HL-60/S4 treated with retinoic acid at 250 ng/mL for 4 days and 3 days (cell line): ENCODE measurements around the gene GET4.

ENCODE experiments used
- in situ Hi-C: fragments of 300-500 bp; cut with MboI; formaldehyde crosslinking; loops from 2 replicates; pipeline ENCODE4 v1.7.0; 2022; ENCODE audit warnings: low sequenced_read_pairs

Gene GET4, protein sequence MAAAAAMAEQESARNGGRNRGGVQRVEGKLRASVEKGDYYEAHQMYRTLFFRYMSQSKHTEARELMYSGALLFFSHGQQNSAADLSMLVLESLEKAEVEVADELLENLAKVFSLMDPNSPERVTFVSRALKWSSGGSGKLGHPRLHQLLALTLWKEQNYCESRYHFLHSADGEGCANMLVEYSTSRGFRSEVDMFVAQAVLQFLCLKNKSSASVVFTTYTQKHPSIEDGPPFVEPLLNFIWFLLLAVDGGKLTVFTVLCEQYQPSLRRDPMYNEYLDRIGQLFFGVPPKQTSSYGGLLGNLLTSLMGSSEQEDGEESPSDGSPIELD

DNA sequence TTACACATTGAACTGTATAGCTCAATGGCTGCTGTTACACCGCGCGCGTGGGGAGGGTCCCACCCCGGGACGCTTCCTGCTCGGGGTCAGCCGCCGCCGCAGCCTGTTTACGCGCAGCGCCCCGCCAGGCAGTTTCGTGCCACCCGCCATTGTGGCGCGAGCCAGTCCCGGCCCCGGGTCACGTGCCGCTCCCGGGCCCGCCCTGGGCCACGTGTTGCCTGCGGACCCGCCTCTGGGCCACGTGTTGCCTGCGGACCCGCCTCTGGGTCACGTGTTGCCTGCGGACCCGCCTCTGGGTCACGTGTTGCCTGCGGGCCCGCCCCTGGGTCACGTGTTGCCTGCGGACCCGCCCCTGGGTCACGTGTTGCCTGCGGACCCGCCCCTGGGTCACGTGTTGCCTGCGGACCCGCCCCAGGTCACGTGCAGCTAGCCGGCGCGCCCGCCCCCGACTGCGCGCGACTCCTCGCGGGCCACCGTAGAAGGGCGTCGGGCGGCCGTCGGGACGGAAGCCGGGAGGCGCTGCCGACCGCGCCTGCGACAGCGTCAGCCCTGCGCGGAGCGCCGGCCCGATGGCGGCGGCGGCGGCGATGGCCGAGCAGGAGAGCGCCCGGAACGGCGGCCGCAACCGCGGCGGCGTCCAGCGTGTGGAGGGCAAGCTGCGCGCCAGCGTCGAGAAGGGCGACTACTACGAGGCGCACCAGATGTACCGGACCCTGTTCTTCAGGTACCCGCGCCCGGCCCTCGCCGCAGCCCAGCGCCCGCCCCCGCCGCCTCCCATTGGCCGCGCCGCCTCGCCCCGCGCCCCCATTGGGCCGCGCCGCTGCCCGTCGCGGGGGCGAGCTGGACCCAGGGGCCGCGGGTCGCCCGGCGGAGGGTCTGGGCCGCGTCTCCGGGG lies at the start of gene GET4:
TSS of gene GET4 (plus strand) at position 478 of the 895 bp plus-strand sequence. CDS start at position 570, 92 bp downstream.
- in situ Hi-C loops, result no loop called here

DNA sequence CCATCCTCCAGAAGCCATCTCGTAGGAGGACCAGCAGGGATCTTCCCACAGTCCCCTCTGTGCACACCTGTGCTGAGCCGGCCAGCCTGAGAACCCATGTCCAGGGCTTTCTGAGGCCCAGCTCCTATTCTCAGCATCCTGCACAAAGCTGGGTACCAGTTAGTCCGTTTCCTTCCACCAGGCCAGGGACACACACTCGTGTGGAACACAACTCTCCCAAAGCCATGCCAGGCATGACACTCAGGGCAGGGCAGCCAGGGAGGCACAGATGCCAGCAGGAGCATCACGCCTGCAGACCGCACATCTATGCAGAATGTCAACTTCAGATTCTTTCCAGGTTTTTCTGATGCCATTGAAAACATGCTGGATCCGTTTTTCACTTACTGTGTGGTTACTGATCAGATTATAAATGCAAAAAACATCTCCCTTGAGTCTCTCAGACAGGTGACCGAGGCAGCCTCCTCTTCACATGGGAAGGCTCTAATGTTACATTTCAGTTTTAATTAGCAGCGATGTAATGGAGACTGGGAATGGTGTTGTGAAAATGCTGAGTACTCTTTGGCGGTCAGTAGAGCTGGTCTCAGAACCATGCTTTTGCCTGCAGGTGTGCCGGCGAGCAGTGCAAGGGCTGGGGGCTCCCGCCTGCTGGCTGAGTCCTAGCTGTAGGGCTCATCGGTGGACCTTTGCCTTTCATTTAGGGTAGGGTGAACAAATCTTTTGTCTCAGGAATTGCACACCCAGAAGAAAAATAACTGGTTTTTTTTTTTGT lies 47.4 kb upstream of the GET4 start:
- in situ Hi-C loops, result no loop called here

DNA sequence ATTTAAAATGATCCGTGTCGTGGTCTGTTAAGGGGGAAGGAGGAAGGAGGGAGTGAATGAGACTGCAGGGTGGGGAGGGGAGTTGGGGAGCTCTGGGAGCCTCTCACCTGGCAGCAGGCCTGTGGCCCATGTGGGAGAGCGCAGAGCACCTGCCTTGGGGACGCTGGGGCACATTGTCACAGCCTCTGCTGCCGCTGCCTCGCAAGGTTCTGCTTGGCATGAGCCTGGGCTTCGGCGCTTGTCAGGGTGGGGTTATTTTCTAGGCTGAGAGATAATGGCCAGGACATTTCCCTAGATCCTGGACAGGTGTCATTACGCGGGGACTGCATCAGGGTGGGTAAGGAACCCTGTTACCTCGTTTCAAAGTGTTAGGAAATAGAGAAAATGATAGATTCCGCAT lies 46.3 kb upstream of the GET4 start:
- in situ Hi-C loops, result no loop called here

DNA sequence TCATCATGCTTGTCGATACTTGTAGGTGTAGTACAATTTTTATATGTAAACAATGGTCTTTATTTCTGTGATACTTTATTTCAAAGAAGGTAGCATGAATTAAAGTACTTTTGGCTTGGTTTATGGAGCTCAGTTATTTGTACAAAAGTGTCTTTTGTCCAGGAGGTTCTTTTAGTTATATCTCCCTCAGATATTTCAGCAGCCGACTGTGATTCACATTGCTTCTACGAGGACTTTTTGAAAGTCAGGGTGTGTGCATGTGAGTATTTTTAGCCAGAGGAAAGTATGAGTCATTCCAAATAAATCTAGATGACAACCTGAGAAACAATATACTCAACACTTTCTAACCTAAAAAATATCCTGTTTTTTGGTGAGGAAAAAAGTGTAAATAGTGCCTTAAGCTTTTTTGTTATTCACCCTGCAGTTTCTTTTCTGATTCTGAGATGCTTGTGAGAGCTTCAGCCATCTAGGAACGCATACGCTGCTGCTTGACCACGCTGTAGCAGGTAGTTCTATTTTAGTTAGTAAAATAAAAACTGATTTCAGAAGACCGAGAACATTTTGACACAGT lies 44.7 kb upstream of the GET4 start:
- in situ Hi-C loops, result no loop called here

DNA sequence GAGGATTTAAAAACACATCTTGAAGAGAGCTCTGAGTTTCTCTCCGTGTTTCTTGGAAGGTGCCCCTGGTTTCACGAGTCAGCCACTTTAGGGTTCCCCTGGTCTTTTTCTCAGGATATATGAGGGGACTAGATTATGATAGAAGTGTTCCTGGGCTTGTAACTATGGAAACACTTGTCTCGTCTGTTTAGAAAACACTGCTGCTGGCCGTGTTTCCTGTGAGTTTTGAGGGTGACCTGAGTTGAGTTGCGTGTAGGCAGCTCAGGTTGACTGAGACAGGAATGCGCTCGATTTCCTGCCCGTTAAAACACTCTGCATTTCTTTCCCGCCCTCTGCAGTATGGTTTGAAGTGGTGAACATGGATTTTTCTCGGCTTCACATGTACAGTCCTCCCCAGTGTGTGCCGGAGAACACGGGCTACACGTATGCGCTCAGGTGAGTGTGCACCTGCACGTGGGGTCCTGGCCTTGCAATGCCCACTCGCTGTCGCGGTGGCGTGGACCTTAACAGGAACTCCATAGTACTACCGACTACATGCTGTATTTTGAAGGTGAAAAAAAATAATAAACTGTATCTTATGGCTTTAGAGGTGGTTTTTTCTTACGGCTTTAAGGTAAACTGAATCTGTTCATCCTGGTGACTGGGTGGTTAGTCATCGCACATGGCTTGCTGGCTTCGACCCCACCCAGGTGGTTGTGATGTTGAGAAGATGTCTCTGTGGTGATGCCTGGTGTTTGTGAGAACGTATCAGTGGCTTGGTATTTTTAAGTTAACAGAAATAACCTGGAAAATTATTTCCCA lies 44.0 kb upstream of the GET4 start, which contains the start of gene SUN1:
TSS of gene SUN1 (plus strand) at position 310 of the 801 bp plus-strand sequence. CDS start at position 359, 49 bp downstream.
- in situ Hi-C loops, result no loop called here

DNA sequence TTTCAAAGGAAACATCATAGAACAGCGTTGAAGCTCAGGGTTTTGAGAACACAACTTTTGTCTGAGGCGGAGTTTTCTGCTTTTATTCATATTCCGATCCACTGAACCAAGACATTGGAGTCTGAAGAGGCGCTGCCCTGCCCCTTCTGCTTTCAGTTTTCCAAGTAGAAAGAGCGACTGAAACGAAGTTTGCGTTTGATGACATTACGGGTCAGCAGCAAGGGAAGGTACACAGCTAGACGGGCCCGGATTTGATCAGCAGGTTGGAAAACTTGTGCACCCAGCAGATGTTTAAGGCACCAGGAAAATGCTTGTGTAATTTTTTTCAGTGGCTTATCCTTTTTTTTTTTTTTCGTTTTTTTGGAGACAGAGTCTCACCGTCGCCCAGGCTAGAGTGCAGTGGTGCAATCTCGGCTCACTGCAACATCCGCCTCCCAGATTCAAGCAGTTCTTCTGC lies 43.4 kb upstream of the GET4 start:
- in situ Hi-C loops, result no loop called here

DNA sequence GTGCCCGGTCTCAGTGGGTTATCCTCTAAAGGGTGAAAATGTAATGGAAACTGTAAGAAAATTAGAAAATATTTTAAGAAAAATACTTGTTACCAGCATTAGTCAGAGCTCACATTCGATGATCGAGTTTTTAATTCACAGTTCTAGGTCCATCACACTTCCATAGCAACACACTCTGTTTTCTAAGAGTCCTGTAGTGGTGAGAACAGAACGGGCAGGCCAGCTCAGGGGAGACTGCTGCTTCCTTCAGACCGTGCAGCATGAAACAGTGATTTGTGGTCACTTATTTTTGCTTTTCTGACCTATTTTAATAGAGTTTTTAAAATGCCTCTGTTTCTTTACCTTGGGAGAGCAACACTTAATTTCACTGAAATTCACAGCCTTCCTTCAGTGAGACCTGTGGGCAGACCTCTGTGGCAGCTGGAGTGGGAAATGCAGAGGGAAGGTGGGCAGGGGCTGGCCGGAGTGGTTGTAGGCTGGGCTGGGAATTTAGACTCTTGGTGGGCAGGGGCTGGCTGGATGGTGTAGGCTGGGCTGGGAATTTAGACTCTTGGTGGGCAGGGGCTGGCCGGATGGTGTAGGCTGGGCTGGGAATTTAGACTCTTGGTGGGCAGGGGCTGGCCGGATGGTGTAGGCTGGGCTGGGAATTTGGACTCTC lies 42.6 kb upstream of the GET4 start:
- in situ Hi-C loops, result no loop called here

DNA sequence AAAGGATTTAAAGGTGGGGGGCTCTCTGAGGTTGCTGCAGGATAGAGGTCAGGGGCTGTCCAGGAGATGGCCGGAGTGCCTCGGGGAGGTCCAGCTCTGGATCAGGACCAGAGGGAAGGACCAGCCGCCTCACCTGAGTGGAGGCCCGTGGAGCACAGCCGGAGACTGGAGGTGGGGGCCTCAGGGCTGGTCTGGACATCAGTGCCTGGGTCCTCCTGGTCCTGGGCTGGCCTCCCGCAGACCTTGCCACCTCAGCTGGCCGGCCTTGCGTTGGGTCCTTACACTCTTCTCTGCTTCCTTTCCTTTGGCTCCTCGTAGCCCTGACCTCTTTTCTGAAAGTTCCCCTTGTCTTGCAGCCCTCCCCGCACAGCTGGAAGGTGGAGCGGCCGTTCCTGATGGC lies 42.1 kb upstream of the GET4 start:
- in situ Hi-C loops, result no loop called here

DNA sequence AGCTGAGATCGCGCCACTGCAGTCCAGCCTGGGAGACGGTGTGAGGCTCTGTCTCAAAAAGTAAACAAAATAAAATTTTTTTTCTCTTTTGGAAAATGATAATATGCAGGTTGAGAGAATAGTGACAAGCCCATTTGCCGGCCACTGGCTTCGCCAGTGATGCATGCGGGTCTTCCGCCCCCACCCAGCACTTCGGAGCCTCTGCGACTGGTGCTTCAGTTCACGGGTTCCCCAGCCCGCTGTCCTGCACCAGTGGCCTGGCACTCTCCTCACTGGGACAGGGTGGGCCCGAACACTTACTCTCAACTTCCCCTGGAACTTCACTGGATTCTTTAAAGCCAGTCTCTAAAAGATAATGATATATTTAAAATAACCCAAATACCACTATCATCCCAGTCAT lies 41.3 kb upstream of the GET4 start:
- in situ Hi-C loops, result no loop called here

DNA sequence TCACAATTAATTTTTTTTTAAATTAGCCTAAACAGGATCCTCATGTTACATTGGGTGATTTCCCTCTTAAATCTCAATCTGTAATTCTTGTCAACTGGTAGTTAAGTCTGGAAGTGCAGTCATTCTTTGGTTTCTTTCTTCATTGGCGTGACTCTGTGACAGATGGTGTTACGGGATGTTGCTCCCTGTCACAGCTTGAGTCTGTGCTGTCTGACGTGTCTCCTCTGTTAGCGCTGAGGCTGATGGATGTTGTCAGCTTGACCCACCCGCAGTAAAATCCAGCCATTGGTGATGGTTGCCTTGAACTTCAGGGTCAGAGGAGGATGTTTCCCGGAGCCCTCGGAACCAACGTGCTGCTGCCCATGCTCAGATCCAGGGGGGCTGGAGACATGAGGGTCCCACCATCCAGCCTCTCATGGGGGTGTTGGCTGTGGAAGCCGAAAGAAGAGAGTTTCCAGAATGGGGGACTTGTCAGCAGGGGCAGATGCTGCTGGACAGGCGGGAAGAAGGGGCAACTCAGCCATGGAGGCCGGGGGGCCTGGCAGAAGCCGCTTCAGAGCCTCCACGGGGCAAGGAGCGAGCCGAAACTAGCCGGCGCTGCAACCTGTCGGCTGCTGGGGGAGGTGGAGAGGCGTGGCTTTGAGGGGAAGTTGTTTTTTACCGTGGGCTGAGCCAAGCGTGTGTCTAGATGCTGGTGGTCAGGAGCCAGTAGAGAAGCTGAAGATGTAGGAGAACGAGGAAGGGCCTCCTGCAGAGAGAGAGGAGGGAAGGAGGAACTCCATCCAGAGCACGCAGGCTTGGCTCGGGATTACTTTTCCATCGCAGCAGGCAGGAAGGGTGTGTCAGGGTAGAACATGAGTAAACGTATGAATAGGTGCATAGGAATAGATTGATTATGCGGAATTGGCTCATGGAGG lies 40.6 kb upstream of the GET4 start:
- in situ Hi-C loops, result no loop called here

DNA sequence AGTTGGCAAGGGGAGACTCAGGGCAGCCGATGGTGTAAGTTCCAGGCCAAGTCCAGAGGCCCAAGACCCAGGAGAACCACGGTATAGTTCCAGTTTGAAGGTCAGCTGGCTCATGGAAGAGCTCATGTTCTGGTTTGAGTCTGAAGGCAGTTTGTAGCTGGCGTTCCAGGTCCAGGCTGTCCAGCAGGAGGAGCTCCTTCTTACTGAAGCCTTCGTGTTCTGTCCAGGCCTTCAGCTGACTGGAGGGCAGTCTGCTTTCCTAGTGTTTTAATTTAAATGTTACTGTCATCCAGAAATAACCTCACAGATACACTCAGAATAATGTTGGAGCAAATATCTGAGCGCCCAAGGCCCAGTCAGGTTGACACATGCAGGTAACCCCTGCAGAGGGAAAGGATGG lies 39.9 kb upstream of the GET4 start:
- in situ Hi-C loops, result no loop called here

DNA sequence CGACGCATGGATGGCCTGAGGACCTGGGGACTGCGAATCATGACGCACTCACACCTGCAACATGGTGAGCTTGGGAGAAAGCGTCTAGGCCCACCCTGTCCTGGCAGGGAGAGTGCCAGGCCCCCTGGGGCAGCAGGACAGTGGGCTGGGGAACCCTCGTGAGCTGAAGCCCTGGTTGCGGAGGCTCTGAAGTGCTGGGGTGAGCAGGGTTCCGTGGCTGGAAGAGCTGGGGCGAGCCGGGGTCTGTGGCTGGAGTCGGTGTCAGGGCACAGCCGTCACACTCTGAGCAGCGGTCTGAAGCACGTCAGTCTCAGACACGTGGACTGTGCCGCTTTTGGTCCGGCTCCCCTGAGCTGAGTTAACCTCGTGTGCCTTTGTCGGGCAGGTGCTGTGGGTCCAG lies 39.4 kb upstream of the GET4 start:
- in situ Hi-C loops, result no loop called here

DNA sequence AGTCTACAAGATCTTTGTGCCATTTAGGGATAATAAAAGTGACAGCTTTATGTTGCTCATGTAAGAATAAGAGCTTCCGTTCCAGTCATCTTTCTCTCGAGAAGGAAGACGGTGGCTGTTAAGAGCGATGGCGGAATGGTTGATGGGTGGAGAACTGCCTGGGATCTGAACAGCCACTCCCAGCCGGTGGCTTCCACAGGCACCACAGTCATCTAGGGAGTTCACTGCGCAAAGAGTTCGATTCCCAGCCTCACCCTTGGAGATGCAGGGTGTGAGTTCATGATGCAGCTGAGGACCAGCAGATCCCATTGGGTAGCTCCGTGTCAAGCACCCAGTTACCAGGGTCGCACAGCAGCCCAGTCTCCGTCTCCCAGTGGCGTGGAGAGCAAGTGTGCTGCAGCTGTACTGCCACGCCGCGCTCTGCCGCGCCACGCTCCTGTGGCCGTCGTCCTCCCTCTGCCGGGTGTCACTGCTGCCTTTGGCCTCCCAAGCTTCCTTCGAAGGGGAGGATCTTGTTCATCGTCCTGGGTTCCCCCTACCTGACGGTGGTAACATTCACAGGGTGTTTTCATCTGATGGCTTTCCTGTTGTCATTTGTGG lies 36.3 kb upstream of the GET4 start:
- in situ Hi-C loops, result no loop called here

DNA sequence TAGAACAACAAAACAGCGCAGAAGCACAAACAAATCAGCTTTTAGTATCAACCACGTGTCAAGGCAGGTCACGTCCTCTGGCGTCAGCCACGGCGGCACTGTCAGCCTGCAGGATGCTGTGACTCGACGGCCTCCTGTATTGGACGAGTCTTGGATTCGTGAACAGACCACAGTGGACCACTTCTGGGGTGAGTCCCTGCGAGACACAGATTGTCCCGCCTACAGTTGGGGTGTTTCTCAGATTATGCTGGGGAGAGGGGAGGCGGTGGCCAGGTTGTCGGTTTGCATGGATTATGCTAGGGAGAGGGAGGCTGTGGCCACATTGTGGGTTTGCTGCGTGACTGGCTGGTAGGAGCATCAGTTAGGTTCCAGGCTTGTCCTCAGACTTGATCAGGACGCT lies 34.4 kb upstream of the GET4 start:
- in situ Hi-C loops, result no loop called here

DNA sequence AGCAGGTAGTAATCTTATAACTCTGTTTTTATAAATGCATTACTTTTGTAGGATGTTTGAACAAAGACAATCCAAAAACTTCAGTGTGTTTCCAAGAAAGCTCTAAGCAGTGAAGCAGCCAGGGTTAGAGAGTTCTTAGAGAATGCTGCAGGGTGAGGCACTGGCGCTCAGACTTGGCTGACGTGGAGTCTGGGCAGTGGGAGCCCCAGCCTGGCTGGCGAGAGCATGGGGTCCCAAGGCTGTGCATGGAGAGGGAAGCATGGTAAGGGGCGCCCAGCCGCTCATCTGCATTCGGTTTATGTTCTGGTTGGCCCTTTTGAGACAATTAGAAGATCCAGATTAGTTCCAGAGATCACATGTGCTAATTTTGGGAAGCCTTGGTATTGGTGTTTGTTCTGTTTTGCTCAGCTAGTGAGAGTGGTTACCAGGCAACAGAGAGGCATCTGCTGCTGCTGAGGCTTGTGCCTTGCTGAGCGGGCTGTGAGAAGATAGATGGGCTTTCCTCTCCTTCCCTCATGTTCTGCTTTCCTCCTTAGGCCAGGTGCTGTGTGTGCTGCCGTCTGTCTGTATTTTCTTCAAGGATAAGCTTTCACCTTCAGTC lies 33.8 kb upstream of the GET4 start:
- in situ Hi-C loops, result no loop called here

DNA sequence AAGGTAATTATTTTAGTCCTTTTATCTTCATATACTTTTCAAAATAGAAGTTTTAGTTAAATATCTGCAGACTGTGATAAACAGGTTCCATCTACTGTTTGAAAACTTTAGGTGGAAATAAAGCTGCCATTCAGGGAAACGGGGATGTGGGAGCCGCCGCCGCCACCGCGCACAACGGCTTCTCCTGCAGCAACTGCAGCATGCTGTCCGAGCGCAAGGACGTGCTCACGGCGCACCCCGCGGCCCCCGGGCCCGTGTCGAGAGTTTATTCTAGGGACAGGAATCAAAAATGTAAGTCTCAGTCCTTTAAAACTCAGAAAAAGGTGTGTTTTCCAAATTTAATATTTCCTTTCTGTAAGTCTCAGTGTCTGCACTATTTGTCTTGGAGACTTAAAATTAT lies 33.1 kb upstream of the GET4 start:
- in situ Hi-C loops, result no loop called here

DNA sequence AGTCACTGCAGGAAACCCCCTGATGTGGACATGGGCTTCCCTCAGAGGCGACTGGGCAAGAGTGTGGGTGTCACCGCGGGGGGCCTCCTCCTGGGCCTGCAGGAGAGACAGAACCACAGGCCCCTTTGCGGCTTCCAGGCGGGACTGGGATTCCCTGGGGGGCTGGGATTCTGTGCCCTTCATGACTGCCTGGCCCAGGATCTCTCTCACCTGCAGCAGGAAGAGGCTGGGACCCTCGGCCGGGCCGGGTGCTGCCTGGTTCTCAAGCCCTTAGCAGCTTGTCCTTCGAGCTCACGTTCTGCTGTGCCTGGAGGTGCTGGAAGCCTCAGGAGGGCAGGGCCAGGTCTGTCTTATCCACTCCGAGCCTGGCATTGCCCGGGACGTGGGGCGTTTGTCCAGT lies 32.3 kb upstream of the GET4 start:
- in situ Hi-C loops, result no loop called here

DNA sequence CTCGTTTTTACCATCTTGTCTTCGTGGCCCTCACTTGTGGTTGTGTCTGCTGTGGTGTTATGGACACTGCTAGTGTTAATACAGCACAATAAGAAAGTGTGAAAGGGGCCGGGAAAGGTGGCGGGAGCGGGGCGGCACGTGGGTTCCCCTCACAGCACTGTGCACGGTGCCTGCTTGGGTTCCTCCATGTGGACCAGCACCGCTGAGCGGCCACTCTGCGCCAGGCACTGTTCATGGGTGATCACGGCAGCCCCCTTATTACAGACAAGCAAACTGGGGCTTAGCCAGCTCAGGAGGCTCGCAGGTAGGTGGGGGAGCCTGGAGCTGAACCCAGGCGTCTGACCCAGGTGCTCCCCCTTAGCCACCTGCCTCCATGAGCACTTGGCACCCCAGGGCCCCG lies 31.8 kb upstream of the GET4 start:
- in situ Hi-C loops, result no loop called here
